ENCODE data around the gene FREY1. TPM values are rescaled to one million over a fixed set of nuclear protein-coding genes. Genes with fewer than 3 reads are reported as not detected.

FREY1 gene
- polyA plus RNA-seq, 3 donors = 0.37 TPM; not detected in 2

DNA sequence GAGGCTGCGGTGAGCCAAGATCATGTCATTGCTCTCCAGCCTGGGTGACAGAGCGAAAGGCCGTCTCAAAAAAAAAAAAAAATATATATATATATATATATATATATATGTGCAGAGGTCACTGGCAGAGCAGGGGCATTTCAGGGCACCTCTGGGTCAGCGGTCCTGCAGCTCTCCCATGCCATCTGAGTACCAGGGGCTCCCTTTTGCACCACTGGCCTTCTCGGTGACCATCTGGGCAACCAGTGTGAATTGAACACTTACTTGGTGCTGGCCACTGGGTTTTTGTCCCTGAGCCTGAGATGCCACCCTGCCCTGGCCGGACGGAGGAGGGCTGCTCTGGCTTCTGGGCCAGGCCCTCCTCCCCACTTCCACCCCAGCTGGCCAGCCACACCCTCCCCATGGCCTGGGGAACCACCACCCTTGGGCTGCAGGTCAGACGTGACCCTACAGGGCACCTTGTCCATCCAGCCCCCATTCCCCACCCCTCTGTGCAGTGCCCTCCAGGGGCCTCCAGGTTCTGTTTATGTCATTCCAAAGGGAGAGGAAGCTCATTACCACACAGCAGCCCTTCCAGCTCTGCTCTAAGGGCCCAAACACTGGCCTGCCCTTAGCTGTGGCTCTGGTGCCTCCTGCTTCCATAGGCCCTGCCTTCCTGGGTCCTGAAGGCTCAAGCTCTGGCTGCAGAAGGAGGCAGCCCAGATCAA, 11.4 kb downstream of the FREY1 start:
- 95% methylated on average over 5 of the region's 8 CpGs for WGBS (ENCODE audit: insufficient coverage)
- Histone ChIP-seq H3K27ac (ENCODE audit: low read depth in 1 of 2, low read length in 2 of 2) (no peak overlapping the region), H4K20me1 (ENCODE audit: insufficient read depth, low read length) (no peaks in the 10 kb centered on the region), H3K4me2 (replicated peaks; ENCODE audit: extremely low read depth, low read length, poor library complexity, severe bottlenecking) (no peak overlapping the region), H3K27me3 (ENCODE audit: control insufficient read depth in 2 of 2, insufficient read depth in 2 of 2, low read length in 2 of 2) (peaks cover 19 to 48% of the 10 kb centered on the region in 2 donors), H2AFZ (ENCODE audit: insufficient read depth, low read depth, low read length, poor library complexity, severe bottlenecking) (no peak overlapping the region), H3K36me3 (replicated peaks in 1 of 2; ENCODE audit: control insufficient read depth in 1 of 2, insufficient read depth in 2 of 2, low read length in 2 of 2) (no peaks in the 10 kb centered on the region), H3K9ac (ENCODE audit: insufficient read depth, low read length, poor library complexity, severe bottlenecking) (no peak overlapping the region), H3K4me1 (ENCODE audit: control insufficient read depth in 1 of 2, insufficient read depth in 2 of 2, low read length in 2 of 2) (peaks cover 11 to 15% of the 10 kb centered on the region in 2 donors), H3K79me2 (ENCODE audit: insufficient read depth, low read length) (no peaks in the 10 kb centered on the region), H3K4me3 (replicated peaks in 1 of 3; ENCODE audit: low read depth in 2 of 3, low read length in 3 of 3) (no peak overlapping the region), H3K9me3 (replicated peaks in 1 of 2; ENCODE audit: control insufficient read depth in 1 of 2, insufficient read depth in 1 of 2, low read length in 2 of 2) (peaks cover 4 to 14% of the 10 kb centered on the region in 2 donors)
- Mint-ChIP-seq H3K9me3 (peaks cover 0 to 10% (median 3%) of the 10 kb centered on the region in 7 donors), H3K4me3 (no peak overlapping the region), H3K36me3 (peaks cover 2 to 3% of the 10 kb centered on the region in 2 donors), H3K4me1 (peaks cover 6% of the 10 kb centered on the region), H3K27me3 (ENCODE audit: low read depth in 3 of 3) (peaks cover 44 to 64% (median 47%) of the 10 kb centered on the region in 3 donors), H3K27ac (no peak overlapping the region)
- TF ChIP-seq CTCF (IDR thresholded peaks at IDR 0.05) = no peak
- intact Hi-C loops (cut with micrococcal nuclease) = no loop called here
- DNase-seq = no peak

DNA sequence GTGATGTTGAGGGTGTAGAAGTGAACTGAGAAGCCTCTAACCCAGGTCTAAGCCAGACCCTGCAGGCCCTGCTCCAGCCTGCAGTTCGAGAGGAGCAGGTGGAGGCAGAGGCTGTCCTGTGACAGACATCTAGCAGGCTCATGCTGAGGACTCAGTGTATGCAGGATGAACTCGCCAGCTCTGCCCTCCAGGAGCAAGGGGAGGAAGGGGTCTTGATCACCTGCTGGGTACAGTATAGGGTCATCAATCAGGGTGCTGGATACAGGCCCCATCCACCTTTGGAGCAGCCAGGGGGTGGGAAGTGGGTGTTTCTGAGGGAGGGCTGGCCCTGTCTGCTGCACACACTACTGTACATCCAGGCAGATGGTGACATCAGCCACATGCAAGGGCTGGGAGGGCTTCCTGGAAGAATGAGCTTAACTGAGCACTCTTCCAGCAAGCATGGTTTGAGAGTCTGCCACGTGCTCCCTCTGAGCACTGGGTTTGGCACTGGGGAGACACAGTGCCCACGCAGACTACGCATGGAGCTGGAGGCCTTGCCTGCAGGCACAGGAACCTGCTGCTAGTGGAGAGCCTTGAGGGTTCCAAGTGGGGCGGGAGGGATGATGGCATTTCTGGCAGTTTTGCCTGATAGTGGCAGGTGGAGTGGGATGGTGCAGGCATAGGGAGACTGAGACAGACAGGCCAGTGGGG, 12.4 kb downstream of the FREY1 start:
- H3K4me3 ChIP-seq (replicated peaks in 1 of 3; ENCODE audit: low read depth in 2 of 3, low read length in 3 of 3) = no peak overlapping the region
- H3K4me3 Mint-ChIP-seq = no peak overlapping the region
- no peaks in the 10 kb centered on the region for H3K36me3 Mint-ChIP-seq
- no peaks in the 10 kb centered on the region for H3K36me3 ChIP-seq (replicated peaks in 1 of 2; ENCODE audit: control insufficient read depth in 1 of 2, insufficient read depth in 2 of 2, low read length in 2 of 2)
- peak overlapping the region in 1 of 7 donors; percentile 43 for H3K27ac Mint-ChIP-seq
- H3K27ac ChIP-seq (ENCODE audit: low read depth in 1 of 2, low read length in 2 of 2) = no peak overlapping the region
- H3K9me3 Mint-ChIP-seq = peaks cover 0 to 6% (median 0%) of the 10 kb centered on the region in 7 donors
- H3K27me3 Mint-ChIP-seq (ENCODE audit: low read depth in 3 of 3) = peaks cover 40 to 60% (median 40%) of the 10 kb centered on the region in 3 donors
- no peak for DNase-seq
- H3K27me3 ChIP-seq (ENCODE audit: control insufficient read depth in 2 of 2, insufficient read depth in 2 of 2, low read length in 2 of 2) = peaks cover 14 to 42% of the 10 kb centered on the region in 2 donors
- no peak overlapping the region for H3K9ac ChIP-seq (ENCODE audit: insufficient read depth, low read length, poor library complexity, severe bottlenecking)
- whole genome bisulfite sequencing (ENCODE audit: insufficient coverage) = 90% methylated on average over 6 of the region's 6 CpGs
- H3K9me3 ChIP-seq (replicated peaks in 1 of 2; ENCODE audit: control insufficient read depth in 1 of 2, insufficient read depth in 1 of 2, low read length in 2 of 2) = peaks cover 4 to 10% of the 10 kb centered on the region in 2 donors
- TF ChIP-seq CTCF (IDR thresholded peaks at IDR 0.05) = no peak
- intact Hi-C loops (cut with micrococcal nuclease) = no loop called here
- H3K4me2 ChIP-seq (replicated peaks; ENCODE audit: extremely low read depth, low read length, poor library complexity, severe bottlenecking) = no peak overlapping the region
- H4K20me1 ChIP-seq (ENCODE audit: insufficient read depth, low read length) = no peaks in the 10 kb centered on the region
- peaks cover 2% of the 10 kb centered on the region for H3K4me1 Mint-ChIP-seq
- H3K79me2 ChIP-seq (ENCODE audit: insufficient read depth, low read length) = no peaks in the 10 kb centered on the region
- no peak overlapping the region for H2AFZ ChIP-seq (ENCODE audit: insufficient read depth, low read depth, low read length, poor library complexity, severe bottlenecking)
- peaks cover 7 to 8% of the 10 kb centered on the region in 2 donors for H3K4me1 ChIP-seq (ENCODE audit: control insufficient read depth in 1 of 2, insufficient read depth in 2 of 2, low read length in 2 of 2)
